ENCODE measurements around the gene ZNF503.

ZNF503 gene

GRCh38 chr10:75401569-75402485, at the start of gene ZNF503:
Gene ZNF503 (minus strand): TSS chr10:75401764. CDS start chr10:75401419, 345 bp downstream.
- DNase-seq (ENCODE audit: low spot score in 2 of 2): no peak
- no peak for ATAC-seq (replicated peaks; ENCODE audit: extremely low read depth, poor library complexity, severe bottlenecking)
- Mint-ChIP-seq H3K27me3 (peaks cover 66% of the 10 kb centered on the region), H3K4me1 (peaks cover 31% of the 10 kb centered on the region), H3K9me3 (peaks cover 5% of the 10 kb centered on the region), H3K27ac (ENCODE audit: low read depth) (no peak within 1 kb of the TSS), H3K36me3 (ENCODE audit: insufficient read depth) (peaks cover 4% of the 10 kb centered on the region), H3K4me3 (peak within 1 kb of the TSS; percentile 77)

- no peak for ATAC-seq (replicated peaks; ENCODE audit: extremely low read depth, poor library complexity, severe bottlenecking)
- no peak for DNase-seq (ENCODE audit: low spot score in 2 of 2)
- peaks cover 6% of the 10 kb centered on the region for H3K9me3 Mint-ChIP-seq
- H3K36me3 Mint-ChIP-seq (ENCODE audit: insufficient read depth): no peaks in the 10 kb centered on the region
- H3K27ac Mint-ChIP-seq (ENCODE audit: low read depth): no peak overlapping the region
- H3K4me1 Mint-ChIP-seq: no peaks in the 10 kb centered on the region
- H3K27me3 Mint-ChIP-seq: peaks cover 76% of the 10 kb centered on the region
- no peak overlapping the region for H3K4me3 Mint-ChIP-seq
These were observed 49.4 kb upstream of the ZNF503 start for GRCh38 chr10:75450644-75451640.

- Mint-ChIP-seq H3K27me3 (peaks cover 67% of the 10 kb centered on the region), H3K9me3 (peaks cover 6% of the 10 kb centered on the region), H3K4me1 (no peaks in the 10 kb centered on the region), H3K36me3 (ENCODE audit: insufficient read depth) (no peaks in the 10 kb centered on the region), H3K27ac (ENCODE audit: low read depth) (no peak overlapping the region), H3K4me3 (no peak overlapping the region)
- ATAC-seq (replicated peaks; ENCODE audit: extremely low read depth, poor library complexity, severe bottlenecking) (no peak), DNase-seq (ENCODE audit: low spot score in 2 of 2) (no peak)
These were observed 48.5 kb upstream of the ZNF503 start for GRCh38 chr10:75450075-75450445.

- H3K4me3 Mint-ChIP-seq: no peak overlapping the region
- no peaks in the 10 kb centered on the region for H3K4me1 Mint-ChIP-seq
- ATAC-seq (replicated peaks; ENCODE audit: extremely low read depth, poor library complexity, severe bottlenecking) (no peak), DNase-seq (ENCODE audit: low spot score in 2 of 2) (no peak)
- no peak overlapping the region for H3K27ac Mint-ChIP-seq (ENCODE audit: low read depth)
- H3K27me3 Mint-ChIP-seq: peaks cover 62% of the 10 kb centered on the region
- H3K9me3 Mint-ChIP-seq: peaks cover 6% of the 10 kb centered on the region
- H3K36me3 Mint-ChIP-seq (ENCODE audit: insufficient read depth): no peaks in the 10 kb centered on the region
These were observed 48.0 kb upstream of the ZNF503 start for GRCh38 chr10:75449382-75450074.

GRCh38 chr10:75448166-75448565, 46.6 kb upstream of the ZNF503 start:
- DNase-seq (ENCODE audit: low spot score in 2 of 2) (no peak), ATAC-seq (replicated peaks; ENCODE audit: extremely low read depth, poor library complexity, severe bottlenecking) (no peak)
- H3K36me3 Mint-ChIP-seq (ENCODE audit: insufficient read depth): no peaks in the 10 kb centered on the region
- no peaks in the 10 kb centered on the region for H3K4me1 Mint-ChIP-seq
- H3K9me3 Mint-ChIP-seq: peaks cover 17% of the 10 kb centered on the region
- H3K27ac Mint-ChIP-seq (ENCODE audit: low read depth): no peak overlapping the region
- H3K4me3 Mint-ChIP-seq: no peak overlapping the region
- peaks cover 49% of the 10 kb centered on the region for H3K27me3 Mint-ChIP-seq

- H3K9me3 Mint-ChIP-seq: peaks cover 26% of the 10 kb centered on the region
- no peaks in the 10 kb centered on the region for H3K4me1 Mint-ChIP-seq
These were observed 44.9 kb upstream of the ZNF503 start for GRCh38 chr10:75446508-75446907.

GRCh38 chr10:75444781-75445386, 43.3 kb upstream of the ZNF503 start:
- H3K4me3 Mint-ChIP-seq: no peak overlapping the region
- ATAC-seq (replicated peaks; ENCODE audit: extremely low read depth, poor library complexity, severe bottlenecking) (no peak), DNase-seq (ENCODE audit: low spot score in 2 of 2) (no peak)

More at GRCh38 chr10:75446508-75446907, 44.9 kb upstream of the ZNF503 start:
- no peak overlapping the region for H3K27ac Mint-ChIP-seq (ENCODE audit: low read depth)
- no peak overlapping the region for H3K4me3 Mint-ChIP-seq
- ATAC-seq (replicated peaks; ENCODE audit: extremely low read depth, poor library complexity, severe bottlenecking) (no peak), DNase-seq (ENCODE audit: low spot score in 2 of 2) (no peak)
- H3K36me3 Mint-ChIP-seq (ENCODE audit: insufficient read depth): no peaks in the 10 kb centered on the region
- H3K27me3 Mint-ChIP-seq: peaks cover 54% of the 10 kb centered on the region

GRCh38 chr10:75443362-75443761, 41.8 kb upstream of the ZNF503 start:
- no peak for ATAC-seq (replicated peaks; ENCODE audit: extremely low read depth, poor library complexity, severe bottlenecking)
- Mint-ChIP-seq H3K4me1 (no peaks in the 10 kb centered on the region), H3K27me3 (peaks cover 54% of the 10 kb centered on the region), H3K36me3 (ENCODE audit: insufficient read depth) (no peaks in the 10 kb centered on the region), H3K4me3 (no peak overlapping the region), H3K9me3 (peaks cover 26% of the 10 kb centered on the region), H3K27ac (ENCODE audit: low read depth) (no peak overlapping the region)
- DNase-seq (ENCODE audit: low spot score in 2 of 2): no peak

More at GRCh38 chr10:75444781-75445386, 43.3 kb upstream of the ZNF503 start:
- peaks cover 26% of the 10 kb centered on the region for H3K9me3 Mint-ChIP-seq
- peaks cover 54% of the 10 kb centered on the region for H3K27me3 Mint-ChIP-seq
- H3K4me1 Mint-ChIP-seq: no peaks in the 10 kb centered on the region
- H3K27ac Mint-ChIP-seq (ENCODE audit: low read depth): no peak overlapping the region
- H3K36me3 Mint-ChIP-seq (ENCODE audit: insufficient read depth): no peaks in the 10 kb centered on the region

- no peak overlapping the region for H3K27ac Mint-ChIP-seq (ENCODE audit: low read depth)
- peaks cover 57% of the 10 kb centered on the region for H3K27me3 Mint-ChIP-seq
- no peaks in the 10 kb centered on the region for H3K4me1 Mint-ChIP-seq
- H3K36me3 Mint-ChIP-seq (ENCODE audit: insufficient read depth): no peaks in the 10 kb centered on the region
- no peak for DNase-seq (ENCODE audit: low spot score in 2 of 2)
- no peak overlapping the region for H3K4me3 Mint-ChIP-seq
- ATAC-seq (replicated peaks; ENCODE audit: extremely low read depth, poor library complexity, severe bottlenecking): no peak
- peaks cover 24% of the 10 kb centered on the region for H3K9me3 Mint-ChIP-seq
These were observed 40.1 kb upstream of the ZNF503 start for GRCh38 chr10:75441682-75442081.

GRCh38 chr10:75441196-75441595, 39.6 kb upstream of the ZNF503 start:
- DNase-seq (ENCODE audit: low spot score in 2 of 2) (no peak), ATAC-seq (replicated peaks; ENCODE audit: extremely low read depth, poor library complexity, severe bottlenecking) (no peak)
- H3K4me3 Mint-ChIP-seq: no peak overlapping the region

GRCh38 chr10:75440271-75440793, 38.8 kb upstream of the ZNF503 start:
- H3K27me3 Mint-ChIP-seq: peaks cover 63% of the 10 kb centered on the region
- no peak for DNase-seq (ENCODE audit: low spot score in 2 of 2)
- H3K4me1 Mint-ChIP-seq: no peaks in the 10 kb centered on the region
- no peak for ATAC-seq (replicated peaks; ENCODE audit: extremely low read depth, poor library complexity, severe bottlenecking)
- H3K27ac Mint-ChIP-seq (ENCODE audit: low read depth): no peak overlapping the region
- H3K9me3 Mint-ChIP-seq: peaks cover 20% of the 10 kb centered on the region
- H3K4me3 Mint-ChIP-seq: no peak overlapping the region
- no peaks in the 10 kb centered on the region for H3K36me3 Mint-ChIP-seq (ENCODE audit: insufficient read depth)

More at GRCh38 chr10:75441196-75441595, 39.6 kb upstream of the ZNF503 start:
- Mint-ChIP-seq H3K4me1 (no peaks in the 10 kb centered on the region), H3K27me3 (peaks cover 57% of the 10 kb centered on the region), H3K36me3 (ENCODE audit: insufficient read depth) (no peaks in the 10 kb centered on the region), H3K27ac (ENCODE audit: low read depth) (no peak overlapping the region), H3K9me3 (peaks cover 20% of the 10 kb centered on the region)
